HepG2 (cell line): ENCODE results near the gene CDH23. TPM values are rescaled to one million over a fixed set of nuclear protein-coding genes. Genes with fewer than 3 reads are reported as not detected.
A peak's percentile ranks its signal among the peaks of the same experiment; 100 is the strongest.

Source experiments
- ARNT ChIP-seq: fragments of 450-650 bp; IDR thresholded peaks from 2 replicates; pipeline ENCODE4 v1.6.1; 2017
- ERF ChIP-seq: IDR thresholded peaks from 2 replicates; pipeline ENCODE4 v1.6.1; 2018; ENCODE audit warnings: missing biosample characterization, missing genetic modification reagents
- GFI1 ChIP-seq: sonication (generic); formaldehyde crosslinking; IDR thresholded peaks from 2 replicates; pipeline ENCODE4 v1.5.0; 2020; ENCODE audit warnings: missing genetic modification reagents, mild to moderate bottlenecking, borderline replicate concordance
- KDM4B ChIP-seq: sonication (generic); formaldehyde crosslinking; IDR thresholded peaks from 2 replicates; pipeline ENCODE4 v1.4.0; 2020; ENCODE audit warnings: missing genetic modification reagents
- KLF12 ChIP-seq: sonication (generic); formaldehyde crosslinking; IDR thresholded peaks from 2 replicates; pipeline ENCODE4 v1.4.0; 2020; ENCODE audit warnings: missing genetic modification reagents, borderline replicate concordance
- POLR2AphosphoS2 ChIP-seq: IDR thresholded peaks from 2 replicates; pipeline ENCODE4 v1.6.1; 2011; ENCODE audit warnings: low read depth, low read length, improper control_type of control experiment
- SMYD3 ChIP-seq: sonication (generic); formaldehyde crosslinking; IDR thresholded peaks from 2 replicates; pipeline ENCODE4 v1.8.1; 2023; ENCODE audit warnings: mild to moderate bottlenecking, missing genetic modification reagents
- SP1 ChIP-seq, 2 experiments: fragments of 450-650 bp in 1 of 2; sonication (generic) in 1 of 2; formaldehyde crosslinking in 1 of 2; IDR thresholded peaks; 2 replicates each; pipeline versions ENCODE4 v1.4.0 to v1.6.1; 2016 to 2020; ENCODE audit warnings: missing genetic modification reagents in 1 of 2
- SYNCRIP ChIP-seq: fragments of 200-400 bp; formaldehyde crosslinking; IDR thresholded peaks from 2 replicates; pipeline ENCODE4 v1.6.1; 2018; ENCODE audit warnings: mild to moderate bottlenecking, low read depth, low read length; ENCODE audit not compliant: insufficient read depth
- ZFP36L1 ChIP-seq: sonication (generic); formaldehyde crosslinking; IDR thresholded peaks from 2 replicates; pipeline ENCODE4 v1.8.0; 2022; ENCODE audit warnings: mild to moderate bottlenecking, missing genetic modification reagents, moderate library complexity
- ZNF747 ChIP-seq: sonication (generic); formaldehyde crosslinking; IDR thresholded peaks from 2 replicates; pipeline ENCODE4 v1.8.1; 2023; ENCODE audit warnings: missing genetic modification reagents, mild to moderate bottlenecking, borderline replicate concordance
- polyA plus RNA-seq, 8 experiments: library from polyadenylated mRNA; depleted of rRNA in 3 of 8; stranded (reverse) in 7 of 8; unstranded in 1 of 8; fragments of >200 nt; fragmentation: Illumina TruSeq in 4 of 8; extraction: Trizol in 4 of 8; gene quantifications; 2 replicates each; pipeline versions ENCODE4 v1.2.1 to v1.2.3, GENCODE V29; 2011 to 2016; ENCODE audit warnings: low read depth in 4 of 8, missing spikeins in 1 of 8, mixed read lengths in 1 of 8; ENCODE audit not compliant: insufficient read depth in 1 of 8
- total RNA-seq, 5 experiments: library from RNA; depleted of rRNA; stranded (reverse); fragments of >200 nt; fragmentation: Illumina TruSeq; extraction: Trizol; gene quantifications; 2 replicates each; pipeline ENCODE4 v1.2.3, GENCODE V29; 2016; ENCODE audit warnings: low read depth in 1 of 5
- TF ChIP-seq, protein P1 (sequence below): IDR thresholded peaks from 2 replicates; pipeline ENCODE4 v1.6.1; 2018; ENCODE audit warnings: missing genetic modification reagents, mild to moderate bottlenecking, missing compliant biosample characterization
- TF ChIP-seq, protein P2 (sequence below): sonication (generic); formaldehyde crosslinking; IDR thresholded peaks from 2 replicates; pipeline ENCODE4 v1.4.0; 2020; ENCODE audit warnings: missing genetic modification reagents
- TF ChIP-seq, protein P3 (sequence below): IDR thresholded peaks from 2 replicates; pipeline ENCODE4 v1.6.1; 2016; ENCODE audit warnings: missing compliant biosample characterization, missing genetic modification reagents, borderline replicate concordance
- TF ChIP-seq, protein P4 (sequence below): sonication (generic); formaldehyde crosslinking; conservative IDR thresholded peaks from 2 replicates; pipeline ENCODE4 v1.8.0; 2022; ENCODE audit warnings: mild to moderate bottlenecking, moderate library complexity, missing genetic modification reagents
- TF ChIP-seq, protein P5 (sequence below): sonication (generic); formaldehyde crosslinking; IDR thresholded peaks from 2 replicates; pipeline ENCODE4 v1.5.1; 2020; ENCODE audit warnings: missing genetic modification reagents, mild to moderate bottlenecking, borderline replicate concordance

CDH23 gene
- total and polyA plus RNA-seq, 2 of the 13 experiments (the other 11 are each of a cell fraction or from before 2014, with no cell fraction given): 0.13 TPM; not detected in 1

DNA sequence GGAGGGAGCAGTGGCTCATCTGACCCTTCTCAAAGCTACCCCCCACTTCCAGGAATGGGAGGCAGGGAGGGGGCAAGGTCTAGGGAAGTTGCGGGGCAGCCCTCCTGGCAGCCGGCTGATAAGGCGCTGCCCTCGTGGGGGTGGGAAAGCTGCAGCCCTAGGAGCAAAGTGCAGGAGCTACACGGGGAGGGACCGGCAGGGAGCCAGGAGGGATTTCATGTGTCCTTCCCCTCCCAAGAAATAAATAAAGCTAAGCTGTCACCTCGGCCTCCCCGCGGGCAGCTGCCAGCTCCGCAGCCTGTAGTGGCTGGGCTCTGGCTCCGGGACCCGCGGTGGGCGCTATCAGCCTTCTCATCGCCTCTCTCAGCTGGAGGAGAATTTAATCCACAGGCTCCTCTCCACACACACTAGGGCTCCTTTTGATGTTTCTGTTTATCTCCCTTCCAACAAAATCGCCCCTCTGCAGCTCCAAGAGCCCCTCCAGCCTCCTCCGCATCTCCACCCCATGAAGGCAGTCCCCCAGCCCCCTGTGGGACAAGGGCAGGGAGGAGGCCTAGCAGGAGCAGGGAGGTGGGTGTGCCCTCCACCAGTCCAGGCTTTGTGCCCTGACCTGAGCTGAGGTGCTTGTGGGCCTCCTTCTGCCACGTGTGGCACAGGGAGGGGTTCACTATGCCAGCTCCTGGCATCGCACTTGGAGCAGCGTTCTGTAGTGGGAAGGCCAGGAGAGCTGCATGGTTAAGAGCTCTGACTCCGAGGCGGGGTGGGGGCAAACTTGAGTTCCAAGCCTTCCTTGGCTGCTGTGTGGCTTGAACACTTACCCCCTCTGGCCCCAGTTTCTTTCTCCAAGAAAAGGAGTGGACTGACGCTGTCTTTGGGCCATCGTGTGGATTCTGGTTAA is 242.4 kb downstream of the CDH23 start (continued):
- TF ChIP-seq, protein P1, sequence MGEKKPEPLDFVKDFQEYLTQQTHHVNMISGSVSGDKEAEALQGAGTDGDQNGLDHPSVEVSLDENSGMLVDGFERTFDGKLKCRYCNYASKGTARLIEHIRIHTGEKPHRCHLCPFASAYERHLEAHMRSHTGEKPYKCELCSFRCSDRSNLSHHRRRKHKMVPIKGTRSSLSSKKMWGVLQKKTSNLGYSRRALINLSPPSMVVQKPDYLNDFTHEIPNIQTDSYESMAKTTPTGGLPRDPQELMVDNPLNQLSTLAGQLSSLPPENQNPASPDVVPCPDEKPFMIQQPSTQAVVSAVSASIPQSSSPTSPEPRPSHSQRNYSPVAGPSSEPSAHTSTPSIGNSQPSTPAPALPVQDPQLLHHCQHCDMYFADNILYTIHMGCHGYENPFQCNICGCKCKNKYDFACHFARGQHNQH (CRISPR knock-in tag): no peak; the same call in 1 of the 2 replicates
- TF ChIP-seq, protein P2, sequence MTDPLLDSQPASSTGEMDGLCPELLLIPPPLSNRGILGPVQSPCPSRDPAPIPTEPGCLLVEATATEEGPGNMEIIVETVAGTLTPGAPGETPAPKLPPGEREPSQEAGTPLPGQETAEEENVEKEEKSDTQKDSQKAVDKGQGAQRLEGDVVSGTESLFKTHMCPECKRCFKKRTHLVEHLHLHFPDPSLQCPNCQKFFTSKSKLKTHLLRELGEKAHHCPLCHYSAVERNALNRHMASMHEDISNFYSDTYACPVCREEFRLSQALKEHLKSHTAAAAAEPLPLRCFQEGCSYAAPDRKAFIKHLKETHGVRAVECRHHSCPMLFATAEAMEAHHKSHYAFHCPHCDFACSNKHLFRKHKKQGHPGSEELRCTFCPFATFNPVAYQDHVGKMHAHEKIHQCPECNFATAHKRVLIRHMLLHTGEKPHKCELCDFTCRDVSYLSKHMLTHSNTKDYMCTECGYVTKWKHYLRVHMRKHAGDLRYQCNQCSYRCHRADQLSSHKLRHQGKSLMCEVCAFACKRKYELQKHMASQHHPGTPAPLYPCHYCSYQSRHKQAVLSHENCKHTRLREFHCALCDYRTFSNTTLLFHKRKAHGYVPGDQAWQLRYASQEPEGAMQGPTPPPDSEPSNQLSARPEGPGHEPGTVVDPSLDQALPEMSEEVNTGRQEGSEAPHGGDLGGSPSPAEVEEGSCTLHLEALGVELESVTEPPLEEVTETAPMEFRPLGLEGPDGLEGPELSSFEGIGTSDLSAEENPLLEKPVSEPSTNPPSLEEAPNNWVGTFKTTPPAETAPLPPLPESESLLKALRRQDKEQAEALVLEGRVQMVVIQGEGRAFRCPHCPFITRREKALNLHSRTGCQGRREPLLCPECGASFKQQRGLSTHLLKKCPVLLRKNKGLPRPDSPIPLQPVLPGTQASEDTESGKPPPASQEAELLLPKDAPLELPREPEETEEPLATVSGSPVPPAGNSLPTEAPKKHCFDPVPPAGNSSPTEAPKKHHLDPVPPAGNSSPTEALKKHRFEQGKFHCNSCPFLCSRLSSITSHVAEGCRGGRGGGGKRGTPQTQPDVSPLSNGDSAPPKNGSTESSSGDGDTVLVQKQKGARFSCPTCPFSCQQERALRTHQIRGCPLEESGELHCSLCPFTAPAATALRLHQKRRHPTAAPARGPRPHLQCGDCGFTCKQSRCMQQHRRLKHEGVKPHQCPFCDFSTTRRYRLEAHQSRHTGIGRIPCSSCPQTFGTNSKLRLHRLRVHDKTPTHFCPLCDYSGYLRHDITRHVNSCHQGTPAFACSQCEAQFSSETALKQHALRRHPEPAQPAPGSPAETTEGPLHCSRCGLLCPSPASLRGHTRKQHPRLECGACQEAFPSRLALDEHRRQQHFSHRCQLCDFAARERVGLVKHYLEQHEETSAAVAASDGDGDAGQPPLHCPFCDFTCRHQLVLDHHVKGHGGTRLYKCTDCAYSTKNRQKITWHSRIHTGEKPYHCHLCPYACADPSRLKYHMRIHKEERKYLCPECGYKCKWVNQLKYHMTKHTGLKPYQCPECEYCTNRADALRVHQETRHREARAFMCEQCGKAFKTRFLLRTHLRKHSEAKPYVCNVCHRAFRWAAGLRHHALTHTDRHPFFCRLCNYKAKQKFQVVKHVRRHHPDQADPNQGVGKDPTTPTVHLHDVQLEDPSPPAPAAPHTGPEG: no peak
- TF ChIP-seq, protein P3, sequence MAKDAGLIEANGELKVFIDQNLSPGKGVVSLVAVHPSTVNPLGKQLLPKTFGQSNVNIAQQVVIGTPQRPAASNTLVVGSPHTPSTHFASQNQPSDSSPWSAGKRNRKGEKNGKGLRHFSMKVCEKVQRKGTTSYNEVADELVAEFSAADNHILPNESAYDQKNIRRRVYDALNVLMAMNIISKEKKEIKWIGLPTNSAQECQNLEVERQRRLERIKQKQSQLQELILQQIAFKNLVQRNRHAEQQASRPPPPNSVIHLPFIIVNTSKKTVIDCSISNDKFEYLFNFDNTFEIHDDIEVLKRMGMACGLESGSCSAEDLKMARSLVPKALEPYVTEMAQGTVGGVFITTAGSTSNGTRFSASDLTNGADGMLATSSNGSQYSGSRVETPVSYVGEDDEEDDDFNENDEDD: no peak
- no peak for TF ChIP-seq POLR2AphosphoS2
- TF ChIP-seq GFI1 (CRISPR knock-in tag): 0 out of 2 replicates have a peak, but pooled peaks have one; percentile 30
- no peak for TF ChIP-seq ZFP36L1
- TF ChIP-seq SP1 (IDR thresholded peaks at IDR 0.05): no peak
- no peak for TF ChIP-seq SP1 (CRISPR knock-in tag; IDR thresholded peaks at IDR 0.05)
- TF ChIP-seq, protein P4, sequence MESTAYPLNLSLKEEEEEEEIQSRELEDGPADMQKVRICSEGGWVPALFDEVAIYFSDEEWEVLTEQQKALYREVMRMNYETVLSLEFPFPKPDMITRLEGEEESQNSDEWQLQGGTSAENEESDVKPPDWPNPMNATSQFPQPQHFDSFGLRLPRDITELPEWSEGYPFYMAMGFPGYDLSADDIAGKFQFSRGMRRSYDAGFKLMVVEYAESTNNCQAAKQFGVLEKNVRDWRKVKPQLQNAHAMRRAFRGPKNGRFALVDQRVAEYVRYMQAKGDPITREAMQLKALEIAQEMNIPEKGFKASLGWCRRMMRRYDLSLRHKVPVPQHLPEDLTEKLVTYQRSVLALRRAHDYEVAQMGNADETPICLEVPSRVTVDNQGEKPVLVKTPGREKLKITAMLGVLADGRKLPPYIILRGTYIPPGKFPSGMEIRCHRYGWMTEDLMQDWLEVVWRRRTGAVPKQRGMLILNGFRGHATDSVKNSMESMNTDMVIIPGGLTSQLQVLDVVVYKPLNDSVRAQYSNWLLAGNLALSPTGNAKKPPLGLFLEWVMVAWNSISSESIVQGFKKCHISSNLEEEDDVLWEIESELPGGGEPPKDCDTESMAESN (CRISPR knock-in tag): 0 out of 2 replicates have a peak, but pooled peaks have one; percentile 10
- TF ChIP-seq SYNCRIP: no peak
- no peak for TF ChIP-seq SMYD3 (CRISPR knock-in tag)
- TF ChIP-seq ARNT: no peak
- TF ChIP-seq ERF: no peak
- peak; percentile 53; the same call in 1 of the 2 replicates for TF ChIP-seq KDM4B (CRISPR knock-in tag)
- TF ChIP-seq, protein P5, sequence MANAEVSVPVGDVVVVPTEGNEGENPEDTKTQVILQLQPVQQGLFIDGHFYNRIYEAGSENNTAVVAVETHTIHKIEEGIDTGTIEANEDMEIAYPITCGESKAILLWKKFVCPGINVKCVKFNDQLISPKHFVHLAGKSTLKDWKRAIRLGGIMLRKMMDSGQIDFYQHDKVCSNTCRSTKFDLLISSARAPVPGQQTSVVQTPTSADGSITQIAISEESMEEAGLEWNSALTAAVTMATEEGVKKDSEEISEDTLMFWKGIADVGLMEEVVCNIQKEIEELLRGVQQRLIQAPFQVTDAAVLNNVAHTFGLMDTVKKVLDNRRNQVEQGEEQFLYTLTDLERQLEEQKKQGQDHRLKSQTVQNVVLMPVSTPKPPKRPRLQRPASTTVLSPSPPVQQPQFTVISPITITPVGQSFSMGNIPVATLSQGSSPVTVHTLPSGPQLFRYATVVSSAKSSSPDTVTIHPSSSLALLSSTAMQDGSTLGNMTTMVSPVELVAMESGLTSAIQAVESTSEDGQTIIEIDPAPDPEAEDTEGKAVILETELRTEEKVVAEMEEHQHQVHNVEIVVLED (CRISPR knock-in tag): no peak
- peak; percentile 78; the same call in 1 of the 2 replicates for TF ChIP-seq ZNF747
- TF ChIP-seq KLF12 (CRISPR knock-in tag): no peak
